Breast epithelium (tissue), 4 donors: ENCODE results near the gene PADI2. TPM values are rescaled to one million over a fixed set of nuclear protein-coding genes. Genes with fewer than 3 reads are reported as not detected.

ENCODE experiments used
- DNase-seq, 2 donors: peaks; one replicate each; pipeline ENCODE4 v3.0.0-alpha.2; 2019; ENCODE audit warnings: low spot score in 2 of 2
- H3K27ac ChIP-seq, 2 donors: fragments of 200-600 bp; sonication (generic) in 1 of 2; one replicate each; pipeline ENCODE4 v1.5.1; 2016 to 2019; ENCODE audit warnings: mild to moderate bottlenecking in 1 of 2
- H3K27me3 ChIP-seq, 2 donors: fragments of 200-600 bp; sonication (generic) in 1 of 2; one replicate each; pipeline versions ENCODE4 v1.5.1 to v1.6.0; 2017 to 2019; ENCODE audit warnings: control low read depth in 1 of 2, mild to moderate bottlenecking in 1 of 2
- H3K36me3 ChIP-seq: fragments of 200-600 bp; one replicate; pipeline ENCODE4 v1.5.1; 2019
- H3K4me1 ChIP-seq, 2 donors: fragments of 200-600 bp; sonication (generic); one replicate each; pipeline ENCODE4 v1.5.1; 2016 to 2019; ENCODE audit warnings: control low read depth in 1 of 2
- H3K4me3 ChIP-seq, 3 donors: fragments of 200-600 bp; sonication (generic); 1 replicate in 2 of 3; 2 replicates in 1 of 3; pipeline ENCODE4 v1.5.1; 2016 to 2019; ENCODE audit warnings: mild to moderate bottlenecking in 3 of 3, moderate library complexity in 2 of 3
- H3K9me3 ChIP-seq, 2 donors: fragments of 200-600 bp; sonication (generic) in 1 of 2; one replicate each; pipeline ENCODE4 v1.5.1; 2016 to 2019; ENCODE audit warnings: control low read depth in 1 of 2
- CTCF ChIP-seq, 3 donors: fragments of 450-650 bp; IDR thresholded peaks; one replicate each; pipeline ENCODE4 v1.5.1; 2016 to 2017; ENCODE audit warnings: antibody characterized with exemption in 3 of 3, mild to moderate bottlenecking in 3 of 3, moderate library complexity in 3 of 3
- POLR2A ChIP-seq: fragments of 450-650 bp; IDR thresholded peaks from one replicate; pipeline ENCODE4 v1.6.1; 2016; ENCODE audit warnings: antibody characterized with exemption, mild to moderate bottlenecking, moderate library complexity
- POLR2AphosphoS5 ChIP-seq, 3 donors: sonication (generic); formaldehyde crosslinking; IDR thresholded peaks; one replicate each; pipeline ENCODE4 v1.6.1; 2017; ENCODE audit warnings: antibody characterized with exemption in 3 of 3
- intact Hi-C: fragments of 100-400 bp; cut with DNase I; formaldehyde crosslinking; loops from one replicate; pipeline ENCODE4 v1.15.1; 2023; ENCODE audit warnings: low total_unique reads
- total RNA-seq, 3 donors: library from RNA; depleted of rRNA; stranded (reverse); fragments of >200 nt; gene quantifications; one replicate each; pipeline ENCODE4 v1.1.0, GENCODE V29; 2016

Gene PADI2
- total RNA-seq, 3 donors from 2014 or later = 0.32 to 29.4 (median 9.2) TPM

DNA sequence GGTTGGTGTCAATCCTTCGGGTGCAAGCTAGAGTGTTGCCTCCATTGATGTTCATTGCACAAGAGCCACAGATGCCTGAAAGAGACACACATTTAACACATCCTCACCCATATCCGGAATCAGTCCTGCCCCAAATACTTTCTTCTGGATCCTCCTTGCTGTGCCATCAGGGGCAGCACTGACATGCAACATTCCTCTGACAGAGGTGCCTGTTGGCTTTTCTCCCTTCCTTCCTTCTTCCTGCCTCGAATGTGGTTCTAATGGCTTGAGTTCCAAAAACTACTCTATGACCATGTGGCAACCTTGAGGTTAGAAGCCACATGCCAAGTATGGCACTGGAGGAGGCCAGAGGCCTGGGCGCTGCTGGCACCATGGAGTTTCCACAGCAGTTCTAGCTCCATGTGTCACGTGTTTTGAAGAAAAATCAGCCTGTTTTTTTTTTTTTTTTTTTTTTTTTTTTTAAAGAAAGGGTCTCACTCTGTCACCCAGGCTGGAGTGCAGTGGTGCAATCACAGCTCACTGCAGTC is 90.5 kb downstream of the PADI2 start:
- Histone ChIP-seq H3K4me3 (no peak overlapping the region), H3K27ac (peak overlapping the region; percentile 68 to 76), H3K9me3 (no peaks in the 10 kb centered on the region), H3K4me1 (peaks cover 0 to 10% of the 10 kb centered on the region in 2 donors), H3K27me3 (no peaks in the 10 kb centered on the region), H3K36me3 (no peaks in the 10 kb centered on the region)
- peak in 1 of 2 donors; percentile 56 for DNase-seq
- TF ChIP-seq CTCF (IDR thresholded peaks at IDR 0.05) = no peak
- peak in 2 of 3 donors; percentile 14 to 21 for TF ChIP-seq POLR2AphosphoS5 (IDR thresholded peaks at IDR 0.05)
- intact Hi-C loops = no loop called here

- intact Hi-C loops = no loop called here
- peak overlapping the region; percentile 68 to 76 for H3K27ac ChIP-seq
Measured at GRCh38 chr1:17027900-17028299, 91.4 kb downstream of the PADI2 start.

DNA sequence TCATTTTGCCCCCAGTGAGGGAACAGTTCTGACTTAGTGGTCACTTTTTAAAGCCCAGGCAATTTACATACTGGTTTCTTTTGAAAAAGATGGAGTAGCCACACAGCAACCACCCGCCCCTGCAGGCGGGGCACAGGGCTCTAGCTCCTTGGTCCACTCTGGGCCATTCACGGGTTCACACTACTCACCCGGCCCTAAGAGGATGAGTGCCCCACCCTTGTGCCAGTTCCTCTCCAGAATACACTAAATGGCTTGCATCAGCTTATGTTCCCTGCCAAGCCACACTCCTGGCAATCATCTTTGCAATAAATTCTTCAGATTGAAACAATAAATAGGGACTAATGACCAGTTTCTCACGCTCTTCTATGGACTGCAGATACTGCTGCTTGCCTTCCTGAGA is 91.8 kb downstream of the PADI2 start:
- TF ChIP-seq CTCF (IDR thresholded peaks at IDR 0.05) = no peak
- TF ChIP-seq POLR2A = no peak
- TF ChIP-seq POLR2AphosphoS5 (IDR thresholded peaks at IDR 0.05) = no peak
- Histone ChIP-seq H3K36me3 (no peaks in the 10 kb centered on the region), H3K27me3 (no peaks in the 10 kb centered on the region), H3K4me1 (peaks cover 0 to 10% of the 10 kb centered on the region in 2 donors), H3K9me3 (no peaks in the 10 kb centered on the region), H3K27ac (peak overlapping the region; percentile 68 to 76), H3K4me3 (no peak overlapping the region)
- peak in 1 of 2 donors; percentile 39 for DNase-seq
- intact Hi-C loops = no loop called here

More at GRCh38 chr1:17027900-17028299, 91.4 kb downstream of the PADI2 start:
- H3K9me3 ChIP-seq = no peaks in the 10 kb centered on the region
- DNase-seq = peak in 1 of 2 donors; percentile 71
- peaks cover 0 to 10% of the 10 kb centered on the region in 2 donors for H3K4me1 ChIP-seq
- no peak overlapping the region for H3K4me3 ChIP-seq
- H3K27me3 ChIP-seq = no peaks in the 10 kb centered on the region
- TF ChIP-seq POLR2AphosphoS5 (IDR thresholded peaks at IDR 0.05) = no peak
- TF ChIP-seq POLR2A = no peak
- TF ChIP-seq CTCF (IDR thresholded peaks at IDR 0.05) = no peak
- H3K36me3 ChIP-seq = no peaks in the 10 kb centered on the region

- no peak for DNase-seq
- Histone ChIP-seq H3K36me3 (no peaks in the 10 kb centered on the region), H3K4me3 (no peak overlapping the region), H3K4me1 (peaks cover 0 to 10% of the 10 kb centered on the region in 2 donors), H3K27ac (no peak overlapping the region), H3K27me3 (no peaks in the 10 kb centered on the region), H3K9me3 (no peaks in the 10 kb centered on the region)
- intact Hi-C loops = no loop called here
- no peak for TF ChIP-seq CTCF (IDR thresholded peaks at IDR 0.05)
Measured at GRCh38 chr1:17024721-17025120, 94.5 kb downstream of the PADI2 start.

- no peak overlapping the region for H3K4me3 ChIP-seq
- H3K36me3 ChIP-seq = peaks cover 3% of the 10 kb centered on the region
- peaks cover 0 to 8% of the 10 kb centered on the region in 2 donors for H3K4me1 ChIP-seq
- H3K27me3 ChIP-seq = no peaks in the 10 kb centered on the region
- DNase-seq = no peak
- TF ChIP-seq POLR2AphosphoS5 (IDR thresholded peaks at IDR 0.05) (no peak), CTCF (IDR thresholded peaks at IDR 0.05) (no peak), POLR2A (no peak)
- intact Hi-C loops = no loop called here
- no peak overlapping the region for H3K27ac ChIP-seq
- H3K9me3 ChIP-seq = no peaks in the 10 kb centered on the region
Measured at GRCh38 chr1:17023573-17023972, 95.7 kb downstream of the PADI2 start.
